Right renal pelvis (tissue), 4 donors: ENCODE results near the gene CNOT1. TPM values are rescaled to one million over a fixed set of nuclear protein-coding genes. Genes with fewer than 3 reads are reported as not detected.
"Not testable (repeated sequence)": the region's sequence is repeated elsewhere in the genome, so short reads cannot be mapped to it uniquely, and the experiment has no call there.

Source experiments
- DNase-seq, 4 donors: peaks; one replicate each; pipeline ENCODE4 v3.0.0-alpha.2; 2013; ENCODE audit warnings: low read depth in 4 of 4, low spot score in 3 of 4, missing footprints in 1 of 4
- polyA plus RNA-seq, 4 donors: library from polyadenylated mRNA; unstranded; fragments of 120-200 nt; gene quantifications; one replicate each; pipeline ENCODE4 v1.2.1, GENCODE V29; 2013; ENCODE audit not compliant: insufficient read length in 4 of 4

The CNOT1 gene
- polyA plus RNA-seq, 4 donors, result 161 to 182 (median 174) TPM

- no peak for DNase-seq
Observed at GRCh38 chr16:58582971-58583765, 46.5 kb downstream of the CNOT1 start.

DNA sequence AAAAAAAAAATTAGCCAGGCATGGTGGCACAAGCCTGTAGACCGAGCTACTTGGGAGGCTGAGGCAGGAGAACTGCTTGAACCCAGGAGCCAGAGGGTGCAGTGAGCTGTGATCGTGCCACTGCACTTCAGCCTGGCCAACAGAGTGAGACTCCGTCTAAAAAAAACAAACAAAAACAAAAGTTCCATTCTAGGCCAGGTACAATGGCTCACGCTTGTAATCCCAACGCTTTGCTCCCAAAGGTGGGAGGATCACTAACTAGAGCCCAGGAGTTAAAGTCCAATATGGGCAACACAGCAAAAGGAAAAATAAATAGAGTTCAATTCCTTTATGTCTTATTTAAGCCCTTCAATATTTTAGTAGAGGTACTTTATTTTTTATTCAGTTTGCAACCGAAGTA, 47.5 kb downstream of the CNOT1 start:
- DNase-seq, result no peak

DNA sequence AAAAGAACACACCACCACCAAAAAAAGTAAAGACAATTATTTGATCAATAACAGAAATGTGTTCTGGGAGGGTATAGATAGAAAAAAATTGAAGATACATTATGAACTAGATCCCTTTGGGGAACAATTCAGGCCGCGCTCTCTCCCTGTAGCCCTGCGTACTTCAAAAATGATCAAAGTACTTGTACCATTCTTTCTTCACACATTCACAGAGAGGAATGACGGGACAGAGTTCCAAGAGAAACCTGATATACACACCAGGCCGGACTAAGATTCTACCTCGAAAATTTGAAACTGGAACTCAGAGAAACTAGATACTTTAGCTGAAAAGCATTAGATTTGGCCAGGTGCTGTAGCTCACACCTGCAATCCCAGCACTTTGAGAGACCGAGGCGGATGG, 50.0 kb downstream of the CNOT1 start:
- DNase-seq, result no peak

DNA sequence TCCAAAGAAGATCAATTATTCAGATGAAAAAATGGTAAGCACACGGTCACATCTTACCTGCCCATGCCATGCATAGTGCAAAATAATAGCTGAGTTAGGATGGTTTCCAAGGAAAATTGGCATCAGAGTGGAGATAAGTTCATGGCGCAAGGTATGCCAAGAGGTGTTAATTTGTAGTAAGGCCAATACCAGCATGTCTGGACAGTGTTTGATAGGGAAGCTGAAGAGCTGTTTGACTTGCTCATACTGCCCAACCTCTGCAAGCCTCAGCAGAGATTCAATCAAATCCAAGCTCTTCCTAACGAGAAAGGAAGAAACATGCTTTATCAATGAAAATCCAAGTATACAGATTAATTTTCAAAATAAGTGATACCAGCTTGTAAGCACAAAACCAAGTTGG, 51.0 kb downstream of the CNOT1 start:
- no peak for DNase-seq

DNA sequence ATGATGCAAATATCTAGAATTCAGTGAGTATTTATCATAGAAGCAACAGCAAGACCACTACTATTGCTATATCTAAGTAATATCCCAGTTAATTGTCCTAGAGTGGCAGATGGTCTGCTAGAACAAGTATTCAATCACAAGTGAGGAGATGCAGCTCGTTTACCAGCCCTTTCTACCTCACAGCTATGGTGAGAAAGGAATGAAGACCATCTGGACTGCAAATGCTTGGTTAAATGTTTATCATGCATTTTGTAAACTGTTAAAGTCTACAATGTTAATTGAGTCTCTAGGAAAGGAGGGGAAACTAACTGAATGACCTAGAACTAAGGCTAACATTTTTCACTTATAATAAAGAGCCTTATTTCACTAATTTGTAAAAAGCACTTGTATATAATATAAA, 52.5 kb downstream of the CNOT1 start:
- DNase-seq, result no peak

GRCh38 chr16:58574895-58575294, 54.7 kb downstream of the CNOT1 start:
- no peak for DNase-seq

- DNase-seq, result not testable (repeated sequence)
Observed at GRCh38 chr16:58565697-58566096, 63.9 kb downstream of the CNOT1 start.

DNA sequence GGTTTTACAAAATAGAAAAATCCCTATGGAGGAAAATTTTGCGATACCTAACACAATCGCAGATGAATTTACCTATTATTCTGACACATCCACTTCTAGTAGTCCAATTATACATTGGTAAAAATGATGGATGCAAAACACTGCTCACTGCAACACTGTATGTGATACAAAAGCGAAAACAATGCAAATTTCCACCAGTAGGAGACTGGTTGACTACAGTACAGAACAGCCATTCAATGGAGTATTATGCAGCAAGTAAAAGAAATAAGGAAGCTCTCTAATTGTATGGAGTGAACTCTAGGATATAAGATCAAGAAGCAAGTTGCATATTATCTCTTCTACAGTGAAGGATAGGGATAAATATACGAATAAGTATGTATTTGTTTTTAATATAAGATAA, 65.9 kb downstream of the CNOT1 start:
- DNase-seq, result no peak

GRCh38 chr16:58563235-58563634, 66.4 kb downstream of the CNOT1 start:
- DNase-seq, result no peak

GRCh38 chr16:58556678-58557077, 72.9 kb downstream of the CNOT1 start:
- DNase-seq, result no peak

GRCh38 chr16:58551496-58551895, 78.1 kb downstream of the CNOT1 start:
- no peak for DNase-seq

GRCh38 chr16:58548378-58548777, 81.2 kb downstream of the CNOT1 start:
- DNase-seq, result no peak

GRCh38 chr16:58543685-58544084, 85.9 kb downstream of the CNOT1 start:
- no peak for DNase-seq

DNA sequence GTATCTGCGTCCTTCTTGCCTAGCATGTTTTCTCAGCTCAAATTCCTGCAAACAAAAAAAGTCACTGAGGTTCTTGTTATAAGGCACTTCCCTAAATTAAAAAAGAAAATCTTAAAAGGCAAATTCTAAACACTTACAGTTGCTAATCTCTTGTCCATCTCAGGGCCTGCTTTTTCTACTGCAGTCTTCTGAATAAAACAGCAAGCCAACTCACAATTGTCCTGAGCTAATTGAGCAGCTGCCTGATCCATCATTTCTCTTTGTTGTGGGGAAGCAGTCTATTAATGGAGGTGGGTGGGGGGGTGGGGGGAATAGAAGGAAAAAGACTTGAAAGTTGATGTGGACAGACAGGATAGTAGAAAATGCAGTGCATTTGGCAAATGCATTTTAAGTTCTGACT, 87.3 kb downstream of the CNOT1 start:
- no peak for DNase-seq

- DNase-seq, result no peak
Observed at GRCh38 chr16:58541711-58542110, 87.9 kb downstream of the CNOT1 start.

- no peak for DNase-seq
Observed at GRCh38 chr16:58537124-58537906, 92.3 kb downstream of the CNOT1 start.

- no peak for DNase-seq
Observed at GRCh38 chr16:58536278-58536677, 93.3 kb downstream of the CNOT1 start.

GRCh38 chr16:58535100-58535499, 94.5 kb downstream of the CNOT1 start:
- DNase-seq, result no peak

DNA sequence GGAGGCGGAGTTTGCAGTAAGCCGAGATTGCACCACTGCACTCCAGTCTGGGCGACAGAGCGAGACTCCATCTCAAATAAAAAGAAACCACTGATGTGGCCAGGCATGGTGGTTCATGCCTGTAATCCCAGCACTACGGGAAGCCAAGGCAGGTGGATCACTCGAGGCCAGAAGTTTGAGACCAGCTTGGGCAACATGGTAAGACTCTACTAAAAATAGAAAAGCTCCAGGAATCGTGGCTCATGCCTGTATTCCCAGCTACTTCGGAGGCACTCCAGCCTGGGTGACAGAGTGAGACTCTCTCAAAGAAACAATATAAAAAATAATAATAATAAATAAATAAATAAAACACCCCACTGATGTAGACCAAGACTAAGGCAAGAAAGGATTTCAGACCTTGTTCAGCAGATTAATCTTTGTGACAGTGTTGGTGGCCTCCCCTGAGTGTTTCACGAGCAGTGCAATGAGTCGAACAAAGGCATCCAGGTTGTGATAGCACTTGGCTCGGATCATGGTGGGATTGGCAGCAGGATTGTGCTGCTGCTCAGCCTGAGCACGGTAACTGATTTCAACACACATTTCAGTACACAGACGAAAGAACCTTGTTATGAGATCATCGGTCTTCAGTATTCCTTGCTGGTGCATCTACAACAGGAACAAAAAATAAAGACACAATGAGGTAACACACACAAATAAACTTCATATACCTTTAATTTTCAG, 95.7 kb downstream of the CNOT1 start:
- no peak for DNase-seq

DNA sequence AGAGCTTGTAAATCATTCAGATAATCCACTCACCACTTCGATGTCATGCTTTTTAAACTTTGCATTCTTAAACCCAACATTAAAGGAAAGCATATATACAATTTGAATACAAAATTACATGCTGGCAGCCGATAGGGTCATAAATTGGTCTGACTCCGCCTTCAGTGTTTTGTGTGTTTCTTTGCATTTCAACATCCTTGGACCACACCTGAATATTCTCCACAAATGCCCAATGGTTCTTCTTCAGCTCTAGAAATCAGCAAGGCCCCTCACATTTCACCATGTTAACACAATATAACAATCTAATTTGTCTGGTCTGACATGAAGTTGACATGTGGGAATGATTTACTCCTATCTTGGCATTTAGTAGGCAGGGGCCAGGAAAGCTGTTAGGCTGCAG, 97.2 kb downstream of the CNOT1 start:
- no peak for DNase-seq

DNA sequence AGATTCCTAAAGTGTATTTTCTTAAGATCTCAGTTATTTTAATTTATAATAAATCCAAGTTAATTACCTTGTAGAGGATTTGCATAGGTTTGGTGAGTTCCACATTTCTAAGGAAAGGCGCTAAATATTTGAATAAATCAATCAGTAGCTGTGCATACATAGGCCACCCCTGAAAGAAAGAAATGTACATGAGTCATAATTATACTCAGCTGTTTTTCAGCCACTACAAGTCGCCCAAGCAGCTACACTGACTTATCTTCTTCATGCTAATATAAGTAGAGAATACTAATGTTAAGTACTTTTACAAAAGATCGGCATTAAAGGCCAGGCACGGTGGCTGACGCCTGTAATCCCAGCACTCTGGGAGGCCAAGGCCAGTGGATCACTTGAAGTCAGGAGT, 99.4 kb downstream of the CNOT1 start:
- no peak for DNase-seq
